A673 (cell line): ENCODE results near the gene HMHB1. TPM values are rescaled to one million over a fixed set of nuclear protein-coding genes. Genes with fewer than 3 reads are reported as not detected.

Experiments
- BruUV-seq: library from RNA; stranded (reverse); fragments of 400-500 nt; replicated peaks from 2 replicates; lab custom pipeline; 2021; lab: Mats Ljungman, UMichigan
- CTCF ChIA-PET: fragments of 300-600 bp; sonication (Branson Sonifier 250); formaldehyde crosslinking; loops from one replicate; lab custom pipeline; 2022; ENCODE audit warnings: antibody characterized with exemption; lab: Charles Lee
- POLR2A ChIA-PET: fragments of 300-600 bp; sonication (Branson Sonifier 250); formaldehyde crosslinking; loops from one replicate; lab custom pipeline; 2022; ENCODE audit warnings: antibody characterized with exemption; ENCODE audit not compliant: low non-redundant PET; lab: Charles Lee
- DNase-seq: peaks from one replicate; pipeline ENCODE4 v3.0.0-alpha.2; 2015; ENCODE audit warnings: low spot score
- H3K27ac ChIP-seq: fragments of 200-600 bp; sonication (generic); 2 replicates; pipeline ENCODE4 v1.5.1; 2016; ENCODE audit warnings: mixed run types, low read depth, mild to moderate bottlenecking, mixed read lengths, antibody characterized with exemption, low read length; ENCODE audit not compliant: poor library complexity, severe bottlenecking
- H3K27me3 ChIP-seq: fragments of 200-600 bp; sonication (generic); replicated peaks from 2 replicates; pipeline ENCODE4 v1.6.1; 2017; ENCODE audit warnings: mixed run types, low read depth, mild to moderate bottlenecking, mixed read lengths, antibody characterized with exemption, low read length; ENCODE audit not compliant: insufficient read depth, poor library complexity
- H3K36me3 ChIP-seq: fragments of 200-600 bp; sonication (generic); 2 replicates; pipeline ENCODE4 v1.6.1; 2016; ENCODE audit warnings: mixed run types, mild to moderate bottlenecking, mixed read lengths, antibody characterized with exemption, low read length; ENCODE audit not compliant: insufficient read depth, poor library complexity, severe bottlenecking
- H3K4me1 ChIP-seq: fragments of 200-600 bp; sonication (generic); 2 replicates; pipeline ENCODE4 v1.6.1; 2017; ENCODE audit warnings: mixed run types, mild to moderate bottlenecking, mixed read lengths, antibody characterized with exemption, low read length; ENCODE audit not compliant: insufficient read depth, poor library complexity, severe bottlenecking
- H3K4me3 ChIP-seq: fragments of 200-600 bp; sonication (generic); 2 replicates; pipeline ENCODE4 v1.5.1; 2016; ENCODE audit warnings: low read depth, mixed run types, mild to moderate bottlenecking, mixed read lengths, low read length; ENCODE audit not compliant: poor library complexity, severe bottlenecking
- H3K9me3 ChIP-seq: fragments of 200-600 bp; sonication (generic); 2 replicates; pipeline ENCODE4 v1.6.1; 2016; ENCODE audit warnings: mixed run types, low read depth, mild to moderate bottlenecking, mixed read lengths, antibody characterized with exemption, low read length; ENCODE audit not compliant: poor library complexity, severe bottlenecking
- EZH2 ChIP-seq: fragments of 200-600 bp; sonication (generic); IDR thresholded peaks from 2 replicates; pipeline ENCODE4 v1.6.1; 2017; ENCODE audit warnings: borderline replicate concordance, low read depth, mild to moderate bottlenecking, mixed read lengths, antibody characterized with exemption, low read length; ENCODE audit not compliant: poor library complexity, severe bottlenecking
- intact Hi-C: fragments of 100-400 bp; cut with micrococcal nuclease; formaldehyde crosslinking; loops from one replicate; pipeline ENCODE4 v1.10.0; 2022; ENCODE audit not compliant: unreplicated experiment
- total RNA-seq: library from RNA; stranded (reverse); gene quantifications from 2 replicates; pipeline ENCODE4 v1.2.3, GENCODE V29; 2021
- TF ChIP-seq, protein P1 (sequence below): fragments of 300-800, 200-600 bp; sonication (generic); conservative IDR thresholded peaks from 2 replicates; pipeline ENCODE4 v1.5.1; 2017; ENCODE audit warnings: low read depth, mild to moderate bottlenecking, antibody characterized with exemption, low read length, moderate library complexity, mixed read lengths

HMHB1 gene
- total RNA-seq, 1 experiment from 2014 or later: not detected

DNA sequence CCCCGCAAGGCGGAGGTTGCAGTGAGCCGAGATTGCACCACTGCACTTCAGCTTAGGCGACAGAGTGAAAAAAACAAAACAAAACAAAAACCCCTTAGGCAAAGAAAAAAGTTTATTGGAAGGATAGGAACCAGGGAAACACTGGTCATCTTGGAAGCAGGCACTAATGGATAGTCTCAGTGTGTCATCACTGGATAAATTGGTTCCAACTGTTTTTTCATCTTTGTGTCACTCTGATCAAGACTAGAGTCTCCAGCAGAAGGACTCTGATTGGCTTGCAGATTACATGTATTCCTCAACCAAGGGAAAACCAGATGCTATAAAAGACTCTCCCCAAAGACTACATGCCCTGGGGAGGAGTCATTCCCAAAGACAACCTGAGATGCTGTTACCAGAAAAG lies 35.0 kb upstream of the HMHB1 start:
- DNase-seq: no peak
- Histone ChIP-seq H3K4me3 (no peak overlapping the region), H3K27me3 (no peaks in the 10 kb centered on the region), H3K9me3 (no peaks in the 10 kb centered on the region), H3K27ac (no peak overlapping the region), H3K36me3 (no peaks in the 10 kb centered on the region), H3K4me1 (no peaks in the 10 kb centered on the region)
- no TSS peak for BruUV-seq
- intact Hi-C loops: no loop called here
- TF ChIP-seq, protein P1, sequence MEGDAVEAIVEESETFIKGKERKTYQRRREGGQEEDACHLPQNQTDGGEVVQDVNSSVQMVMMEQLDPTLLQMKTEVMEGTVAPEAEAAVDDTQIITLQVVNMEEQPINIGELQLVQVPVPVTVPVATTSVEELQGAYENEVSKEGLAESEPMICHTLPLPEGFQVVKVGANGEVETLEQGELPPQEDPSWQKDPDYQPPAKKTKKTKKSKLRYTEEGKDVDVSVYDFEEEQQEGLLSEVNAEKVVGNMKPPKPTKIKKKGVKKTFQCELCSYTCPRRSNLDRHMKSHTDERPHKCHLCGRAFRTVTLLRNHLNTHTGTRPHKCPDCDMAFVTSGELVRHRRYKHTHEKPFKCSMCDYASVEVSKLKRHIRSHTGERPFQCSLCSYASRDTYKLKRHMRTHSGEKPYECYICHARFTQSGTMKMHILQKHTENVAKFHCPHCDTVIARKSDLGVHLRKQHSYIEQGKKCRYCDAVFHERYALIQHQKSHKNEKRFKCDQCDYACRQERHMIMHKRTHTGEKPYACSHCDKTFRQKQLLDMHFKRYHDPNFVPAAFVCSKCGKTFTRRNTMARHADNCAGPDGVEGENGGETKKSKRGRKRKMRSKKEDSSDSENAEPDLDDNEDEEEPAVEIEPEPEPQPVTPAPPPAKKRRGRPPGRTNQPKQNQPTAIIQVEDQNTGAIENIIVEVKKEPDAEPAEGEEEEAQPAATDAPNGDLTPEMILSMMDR: no peak
- no peak for TF ChIP-seq EZH2
- ChIA-PET CTCF (no interaction called here), POLR2A (no interaction called here)

DNA sequence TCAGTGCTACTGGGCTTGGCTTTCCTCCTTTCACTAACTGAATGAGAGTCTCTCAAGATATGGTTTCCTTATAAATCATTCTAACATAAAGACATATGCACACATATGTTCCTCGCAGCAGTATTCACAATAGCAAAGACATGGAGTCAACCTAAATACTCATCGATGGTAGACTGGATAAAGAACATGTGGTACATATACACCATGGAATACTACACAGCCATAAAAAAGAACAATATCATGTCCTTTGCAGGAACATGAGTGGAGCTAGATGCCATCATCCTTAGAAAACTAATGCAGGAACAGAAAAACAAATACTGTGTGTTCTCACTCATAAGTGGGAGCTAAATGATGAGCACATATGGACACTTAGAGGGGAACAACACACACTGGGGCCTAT lies 32.5 kb upstream of the HMHB1 start:
- intact Hi-C loops: no loop called here
- Histone ChIP-seq H3K27me3 (no peaks in the 10 kb centered on the region), H3K27ac (no peak overlapping the region), H3K9me3 (no peaks in the 10 kb centered on the region), H3K4me3 (no peak overlapping the region), H3K36me3 (no peaks in the 10 kb centered on the region), H3K4me1 (no peaks in the 10 kb centered on the region)
- TF ChIP-seq, protein P1: no peak
- no peak for TF ChIP-seq EZH2
- ChIA-PET CTCF (no interaction called here), POLR2A (no interaction called here)
- no TSS peak for BruUV-seq
- DNase-seq: no peak

DNA sequence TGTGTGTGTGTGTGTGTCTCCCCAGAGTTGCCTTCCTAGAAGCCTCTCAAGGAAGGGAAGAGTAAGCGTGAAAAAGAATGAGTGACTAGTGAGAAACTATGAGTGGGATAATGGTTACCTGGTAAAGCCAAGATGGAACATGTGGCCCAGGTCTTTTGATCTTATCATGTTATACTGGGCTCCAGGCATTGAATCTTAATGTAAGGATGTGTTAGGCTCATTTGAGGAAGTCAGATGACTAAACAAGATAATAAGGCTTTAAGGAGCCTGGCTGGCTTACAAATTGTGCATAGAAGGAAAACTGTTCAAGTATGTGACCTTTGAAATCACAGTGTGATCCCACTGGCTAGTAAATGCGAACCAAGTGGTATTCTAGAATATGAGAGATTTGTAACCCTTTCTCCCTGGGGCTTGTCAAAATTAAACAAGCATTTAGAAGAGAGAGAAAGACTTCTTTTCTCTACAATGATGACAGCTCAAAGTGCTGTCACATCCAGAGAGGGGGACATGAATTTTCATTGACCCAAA lies 29.9 kb upstream of the HMHB1 start:
- ChIA-PET POLR2A (no interaction called here), CTCF (no interaction called here)
- intact Hi-C loops: no loop called here
- no peak for TF ChIP-seq EZH2
- TF ChIP-seq, protein P1: no peak
- Histone ChIP-seq H3K4me1 (no peaks in the 10 kb centered on the region), H3K36me3 (no peaks in the 10 kb centered on the region), H3K27me3 (no peaks in the 10 kb centered on the region), H3K9me3 (no peaks in the 10 kb centered on the region), H3K27ac (no peak overlapping the region), H3K4me3 (no peak overlapping the region)
- BruUV-seq: no TSS peak
- DNase-seq: no peak
